GM12801 (cell line): Measurements from ENCODE around the gene KIDINS220.

Source experiments
- TF ChIP-seq, protein P1 (sequence below): IDR thresholded peaks from one replicate; pipeline ENCODE4 v1.5.1; 2011; ENCODE audit warnings: control low read depth; ENCODE audit not compliant: insufficient read length; ENCODE audit errors: extremely low read depth

Gene KIDINS220

DNA sequence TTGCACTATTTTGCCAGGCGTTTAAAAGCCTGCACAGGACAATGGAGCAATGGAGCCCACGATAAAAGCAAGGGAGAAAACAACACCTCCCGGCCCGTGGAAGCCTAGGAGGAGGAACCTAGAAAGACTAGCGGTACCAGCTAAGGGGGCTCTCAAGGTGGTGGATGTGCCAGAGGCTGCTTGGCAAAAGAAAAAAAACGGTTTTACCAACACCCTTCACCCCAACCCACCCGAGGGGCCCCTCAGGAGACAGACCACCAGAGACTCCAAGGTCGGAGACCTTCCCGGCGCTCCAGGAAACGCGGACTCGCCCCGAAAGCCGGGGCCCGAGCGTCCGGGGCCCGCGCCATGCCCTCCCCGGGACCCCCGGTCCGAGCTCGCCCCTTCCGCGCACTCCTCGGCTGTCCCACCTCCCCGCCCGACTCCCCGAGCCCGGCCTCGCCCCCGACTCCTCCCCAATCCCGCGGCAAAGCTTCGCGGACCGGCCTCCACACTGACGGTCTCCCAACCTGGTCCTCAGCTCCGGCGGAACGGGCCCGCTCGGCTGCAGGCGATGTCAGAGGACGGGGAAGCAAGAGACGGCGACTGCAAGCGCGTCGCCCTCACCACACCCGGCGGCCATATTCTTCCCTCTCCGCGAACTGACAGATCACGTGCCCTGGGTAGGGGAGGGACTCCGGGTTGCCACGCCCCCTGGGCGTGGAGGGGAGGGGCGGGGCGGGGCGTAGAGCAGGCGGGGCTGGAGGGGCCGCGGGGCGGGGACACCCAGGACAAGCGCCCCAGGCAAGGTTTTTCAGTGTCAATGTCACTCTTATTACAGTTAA is at the start of gene KIDINS220:
TSS of gene KIDINS220 (minus strand) at position 643 of the 824 bp plus-strand sequence. CDS start 10,520 bp downstream, outside the sequence.
- TF ChIP-seq, protein P1, sequence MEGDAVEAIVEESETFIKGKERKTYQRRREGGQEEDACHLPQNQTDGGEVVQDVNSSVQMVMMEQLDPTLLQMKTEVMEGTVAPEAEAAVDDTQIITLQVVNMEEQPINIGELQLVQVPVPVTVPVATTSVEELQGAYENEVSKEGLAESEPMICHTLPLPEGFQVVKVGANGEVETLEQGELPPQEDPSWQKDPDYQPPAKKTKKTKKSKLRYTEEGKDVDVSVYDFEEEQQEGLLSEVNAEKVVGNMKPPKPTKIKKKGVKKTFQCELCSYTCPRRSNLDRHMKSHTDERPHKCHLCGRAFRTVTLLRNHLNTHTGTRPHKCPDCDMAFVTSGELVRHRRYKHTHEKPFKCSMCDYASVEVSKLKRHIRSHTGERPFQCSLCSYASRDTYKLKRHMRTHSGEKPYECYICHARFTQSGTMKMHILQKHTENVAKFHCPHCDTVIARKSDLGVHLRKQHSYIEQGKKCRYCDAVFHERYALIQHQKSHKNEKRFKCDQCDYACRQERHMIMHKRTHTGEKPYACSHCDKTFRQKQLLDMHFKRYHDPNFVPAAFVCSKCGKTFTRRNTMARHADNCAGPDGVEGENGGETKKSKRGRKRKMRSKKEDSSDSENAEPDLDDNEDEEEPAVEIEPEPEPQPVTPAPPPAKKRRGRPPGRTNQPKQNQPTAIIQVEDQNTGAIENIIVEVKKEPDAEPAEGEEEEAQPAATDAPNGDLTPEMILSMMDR, result no peak

GRCh38 chr2:8886876-8887275 is 49.5 kb upstream of the KIDINS220 start:
- TF ChIP-seq, protein P1, result no peak

GRCh38 chr2:8886202-8886518 is 48.7 kb upstream of the KIDINS220 start:
- TF ChIP-seq, protein P1, result no peak

DNA sequence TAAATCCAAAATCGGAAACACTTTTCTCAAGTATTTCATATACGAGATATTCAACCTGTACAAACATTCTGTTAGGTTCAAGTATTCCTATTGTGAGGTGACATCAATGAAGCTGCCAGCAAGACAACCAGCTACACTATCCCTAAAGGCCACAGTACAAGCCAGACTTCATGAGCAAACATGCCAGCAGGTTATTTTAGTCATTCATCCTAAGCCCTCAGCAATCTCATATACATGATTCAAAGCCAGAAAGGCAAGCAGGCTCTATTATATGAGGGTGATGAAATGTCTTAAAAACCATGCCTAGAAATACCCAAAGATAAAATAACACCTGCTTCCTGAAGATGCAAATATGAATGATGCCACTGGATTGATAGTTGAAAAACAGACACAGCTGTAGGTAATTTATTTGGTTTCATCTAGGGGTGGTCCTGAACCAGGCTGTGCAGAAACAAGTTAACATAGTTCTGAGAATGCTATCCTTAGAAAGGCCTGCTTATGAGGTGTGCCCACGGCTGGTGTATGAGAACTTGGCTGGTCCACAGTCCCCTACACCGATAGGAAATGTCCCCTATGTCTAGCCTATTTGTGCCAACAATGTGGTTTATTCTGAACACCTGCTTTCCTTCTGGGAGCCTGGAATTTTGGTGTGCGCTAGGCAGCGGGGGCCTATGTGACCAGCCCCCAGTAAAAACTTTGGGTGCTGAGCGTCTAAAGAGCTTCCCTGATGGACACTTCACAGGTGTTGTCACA is 48.2 kb upstream of the KIDINS220 start:
- TF ChIP-seq, protein P1, result no peak

- TF ChIP-seq, protein P1, result no peak
Measured at GRCh38 chr2:8884812-8885211, 47.4 kb upstream of the KIDINS220 start.

DNA sequence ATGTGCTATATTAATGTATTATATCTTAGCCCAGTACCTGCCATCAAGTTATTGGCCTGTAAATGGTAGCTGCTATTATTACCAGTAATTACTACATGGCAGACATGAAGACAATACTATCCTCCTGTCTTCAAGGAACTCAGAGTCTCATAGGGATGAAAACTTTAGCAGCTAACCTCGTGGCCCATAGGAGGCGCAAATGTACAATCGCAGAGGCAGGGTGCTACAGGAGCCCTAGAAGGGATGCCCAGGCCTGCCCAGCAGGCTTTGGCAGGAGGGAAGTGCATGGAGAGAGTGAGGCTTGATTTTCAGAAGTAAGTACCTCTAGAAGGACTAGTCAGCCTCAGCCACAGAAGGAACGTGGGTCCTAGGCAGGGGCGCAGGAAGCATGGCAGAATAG is 44.7 kb upstream of the KIDINS220 start:
- TF ChIP-seq, protein P1, result no peak

DNA sequence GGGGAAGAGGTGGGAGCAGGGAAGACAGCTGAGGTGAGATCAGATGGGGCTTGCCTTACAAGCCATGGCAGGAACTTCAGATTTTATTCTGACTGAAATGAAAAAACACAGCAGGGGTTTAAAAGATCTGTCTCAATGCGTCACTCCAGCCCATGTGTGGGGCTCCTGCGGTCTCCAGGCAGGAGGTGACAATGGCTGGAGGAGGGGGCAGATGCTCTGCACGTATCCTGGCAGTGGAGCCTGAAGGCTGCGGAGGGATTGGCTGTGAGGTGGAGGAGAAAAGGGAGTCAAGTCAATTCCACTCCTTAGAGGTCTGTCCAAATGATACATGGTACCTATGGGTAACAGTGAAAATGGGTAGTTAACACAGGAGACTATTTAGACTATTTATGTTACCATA is 40.5 kb upstream of the KIDINS220 start:
- TF ChIP-seq, protein P1, result no peak
